NT2/D1 (cell line): ENCODE measurements around the gene KRTAP5-7.

Experiments
- DNase-seq: peaks from one replicate; pipeline ENCODE4 v3.0.0-alpha.2; 2011; ENCODE audit warnings: low read depth, low spot score
- H3K27me3 ChIP-seq: 2 replicates; pipeline ENCODE4 v1.6.0; 2011; ENCODE audit warnings: mild to moderate bottlenecking; ENCODE audit not compliant: insufficient read length, insufficient read depth
- H3K36me3 ChIP-seq: 2 replicates; pipeline ENCODE4 v1.6.1; 2011; ENCODE audit warnings: mild to moderate bottlenecking, low read length, mixed read lengths; ENCODE audit not compliant: insufficient read depth, insufficient read length
- H3K4me1 ChIP-seq: 2 replicates; pipeline ENCODE4 v1.5.1; 2011; ENCODE audit not compliant: insufficient read depth, insufficient read length
- H3K4me3 ChIP-seq: 2 replicates; pipeline ENCODE4 v1.5.1; 2011; ENCODE audit warnings: low read depth; ENCODE audit not compliant: insufficient read length
- H3K9ac ChIP-seq: 2 replicates; pipeline ENCODE4 v1.6.0; 2011; ENCODE audit warnings: low read depth; ENCODE audit not compliant: insufficient read length
- H3K9me3 ChIP-seq: 2 replicates; pipeline ENCODE4 v1.5.1; 2011; ENCODE audit warnings: mild to moderate bottlenecking, low read length; ENCODE audit not compliant: insufficient read depth
- SUZ12 ChIP-seq: IDR thresholded peaks from 2 replicates; pipeline ENCODE4 v1.6.1; 2011; ENCODE audit not compliant: insufficient read length, insufficient read depth; ENCODE audit errors: extremely low read depth
- YY1 ChIP-seq: IDR thresholded peaks from 2 replicates; pipeline ENCODE4 v1.6.1; 2011; ENCODE audit not compliant: insufficient read length, insufficient read depth
- ZNF274 ChIP-seq: IDR thresholded peaks from 2 replicates; pipeline ENCODE4 v1.6.1; 2011; ENCODE audit warnings: mild to moderate bottlenecking, low read depth, low read length

KRTAP5-7 gene

DNA sequence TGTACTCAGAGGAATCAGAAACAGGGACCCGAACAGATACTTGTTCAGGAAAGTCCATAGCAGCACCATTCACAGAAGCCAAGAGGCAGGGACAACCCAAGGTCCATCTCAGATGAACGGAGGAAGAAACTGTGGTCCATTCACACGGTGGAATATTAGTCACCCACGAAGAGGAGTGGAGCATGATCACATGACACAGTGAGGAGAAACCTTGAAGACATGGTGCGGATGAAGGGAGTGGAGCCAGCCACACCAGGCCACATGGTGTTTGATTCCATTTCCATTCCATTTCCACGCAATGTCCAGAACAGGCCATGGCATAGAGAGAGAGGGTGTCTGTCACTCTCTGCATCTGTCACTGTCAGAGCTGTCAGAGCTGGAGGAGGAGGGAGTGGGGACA is 43.4 kb upstream of the KRTAP5-7 start:
- no peak for TF ChIP-seq YY1
- no peak for TF ChIP-seq ZNF274
- no peak for TF ChIP-seq SUZ12
- H3K36me3 ChIP-seq: peaks cover 68% of the 10 kb centered on the region
- peaks cover 2% of the 10 kb centered on the region for H3K4me1 ChIP-seq
- no peak overlapping the region for H3K4me3 ChIP-seq
- H3K9ac ChIP-seq: no peak overlapping the region
- no peak for DNase-seq
- H3K27me3 ChIP-seq: no peaks in the 10 kb centered on the region
- no peaks in the 10 kb centered on the region for H3K9me3 ChIP-seq

DNA sequence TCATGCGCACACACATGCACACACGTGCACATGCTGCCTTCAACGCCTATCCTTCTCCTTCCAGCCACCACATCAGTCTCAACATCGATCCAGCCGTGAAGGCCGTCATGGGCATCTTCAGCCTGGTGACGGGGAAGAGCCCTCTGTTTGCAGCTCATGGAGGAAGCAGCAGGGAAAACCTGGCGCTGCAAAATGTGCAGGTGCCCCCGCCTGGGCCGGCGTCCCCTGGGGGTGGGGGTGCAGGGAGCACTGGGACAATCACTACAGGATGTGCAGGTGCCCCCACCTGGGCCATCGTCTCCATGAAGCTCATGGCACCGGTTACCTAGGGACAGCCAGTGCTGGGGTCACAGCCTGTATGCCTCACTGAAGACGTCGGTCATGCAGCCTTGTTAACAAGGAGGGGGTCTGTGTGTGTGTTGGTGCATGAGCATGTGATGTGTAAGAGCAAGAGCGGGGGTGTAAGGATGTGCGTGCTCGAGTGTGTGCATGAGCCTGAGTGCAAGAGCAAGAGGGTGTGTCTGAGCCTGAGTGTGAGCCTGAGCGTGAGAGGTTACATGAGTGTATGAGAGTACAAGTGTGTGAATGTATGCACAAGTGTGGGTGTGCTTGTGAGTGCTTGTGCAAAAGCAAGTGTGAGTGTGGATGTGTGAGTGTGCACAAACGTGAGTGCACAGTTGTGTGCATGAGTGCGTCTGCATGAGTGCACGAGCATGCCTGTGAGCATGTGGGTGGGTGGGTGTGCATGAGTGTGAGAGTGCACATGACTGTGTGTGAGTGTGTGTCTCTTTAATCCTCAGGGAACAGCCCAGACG is 42.6 kb upstream of the KRTAP5-7 start:
- Histone ChIP-seq H3K27me3 (no peaks in the 10 kb centered on the region), H3K4me1 (peaks cover 2% of the 10 kb centered on the region), H3K4me3 (no peak overlapping the region), H3K9ac (no peak overlapping the region), H3K36me3 (peaks cover 61% of the 10 kb centered on the region), H3K9me3 (no peaks in the 10 kb centered on the region)
- TF ChIP-seq ZNF274 (no peak), YY1 (no peak), SUZ12 (no peak)
- DNase-seq: no peak

DNA sequence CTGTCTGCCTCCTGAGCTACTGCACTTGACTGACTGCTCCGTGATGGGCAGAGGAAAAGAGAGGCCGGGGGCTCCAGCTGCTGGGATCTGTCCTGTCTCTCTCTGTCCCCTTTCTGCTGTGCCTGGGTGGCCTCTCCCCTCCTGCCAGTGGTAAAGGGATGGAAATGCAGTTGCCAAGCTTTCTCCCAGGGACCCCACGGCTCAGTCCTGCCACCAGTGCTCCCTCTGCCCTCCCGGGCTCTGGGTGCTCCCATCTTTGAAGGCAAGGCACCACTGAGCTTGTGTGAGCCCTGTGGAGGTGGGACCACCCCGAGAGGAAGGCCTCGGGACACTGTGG is 42.0 kb upstream of the KRTAP5-7 start:
- peaks cover 63% of the 10 kb centered on the region for H3K36me3 ChIP-seq
- H3K27me3 ChIP-seq: no peaks in the 10 kb centered on the region
- peaks cover 2% of the 10 kb centered on the region for H3K4me1 ChIP-seq
- H3K9me3 ChIP-seq: no peaks in the 10 kb centered on the region
- no peak for DNase-seq
- no peak overlapping the region for H3K9ac ChIP-seq
- H3K4me3 ChIP-seq: no peak overlapping the region
- no peak for TF ChIP-seq YY1
- no peak for TF ChIP-seq SUZ12
- TF ChIP-seq ZNF274: no peak

DNA sequence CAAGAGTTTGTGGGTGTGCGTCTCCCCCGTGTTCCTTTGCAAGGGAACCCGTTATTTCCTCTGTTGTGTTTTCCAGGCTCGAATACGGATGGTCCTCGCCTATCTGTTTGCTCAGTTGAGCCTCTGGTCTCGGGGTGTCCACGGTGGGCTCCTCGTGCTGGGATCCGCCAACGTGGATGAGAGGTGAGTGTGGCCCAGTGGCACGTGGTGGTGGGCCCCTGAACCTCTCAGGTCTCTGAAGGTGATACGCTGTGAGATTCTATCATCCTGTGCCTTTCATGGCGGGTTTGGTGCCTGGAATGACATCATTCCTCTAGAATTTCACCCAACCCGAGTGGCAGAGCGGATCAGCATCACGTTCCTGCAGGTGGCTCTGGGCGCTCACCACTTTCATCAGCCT is 41.6 kb upstream of the KRTAP5-7 start:
- Histone ChIP-seq H3K36me3 (peaks cover 65% of the 10 kb centered on the region), H3K4me3 (no peak overlapping the region), H3K4me1 (peaks cover 2% of the 10 kb centered on the region), H3K9me3 (no peaks in the 10 kb centered on the region), H3K9ac (no peak overlapping the region), H3K27me3 (no peaks in the 10 kb centered on the region)
- DNase-seq: no peak
- TF ChIP-seq YY1: no peak
- TF ChIP-seq SUZ12: no peak
- TF ChIP-seq ZNF274: no peak

DNA sequence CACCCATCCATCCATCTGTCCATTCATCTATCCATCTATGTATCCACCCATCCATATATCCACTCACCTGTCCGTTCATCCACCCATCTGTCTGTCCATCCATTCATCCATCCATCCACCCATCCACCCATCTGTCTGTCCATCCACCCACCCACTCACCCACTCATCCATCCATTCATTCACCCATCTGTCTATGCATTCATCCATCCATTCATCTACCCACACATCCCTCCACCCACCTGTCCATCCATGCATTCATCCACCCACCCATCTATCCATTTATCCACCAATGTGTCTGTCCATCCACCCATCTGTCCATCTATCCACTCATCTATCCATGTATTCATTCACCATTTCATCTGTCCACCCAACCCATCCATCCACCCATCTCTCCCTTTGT is 40.7 kb upstream of the KRTAP5-7 start:
- H3K36me3 ChIP-seq: peaks cover 66% of the 10 kb centered on the region
- no peaks in the 10 kb centered on the region for H3K9me3 ChIP-seq
- TF ChIP-seq SUZ12 (no peak), ZNF274 (no peak), YY1 (no peak)
- H3K27me3 ChIP-seq: no peaks in the 10 kb centered on the region
- no peak for DNase-seq
- H3K4me1 ChIP-seq: no peaks in the 10 kb centered on the region
- no peak overlapping the region for H3K9ac ChIP-seq
- H3K4me3 ChIP-seq: no peak overlapping the region

DNA sequence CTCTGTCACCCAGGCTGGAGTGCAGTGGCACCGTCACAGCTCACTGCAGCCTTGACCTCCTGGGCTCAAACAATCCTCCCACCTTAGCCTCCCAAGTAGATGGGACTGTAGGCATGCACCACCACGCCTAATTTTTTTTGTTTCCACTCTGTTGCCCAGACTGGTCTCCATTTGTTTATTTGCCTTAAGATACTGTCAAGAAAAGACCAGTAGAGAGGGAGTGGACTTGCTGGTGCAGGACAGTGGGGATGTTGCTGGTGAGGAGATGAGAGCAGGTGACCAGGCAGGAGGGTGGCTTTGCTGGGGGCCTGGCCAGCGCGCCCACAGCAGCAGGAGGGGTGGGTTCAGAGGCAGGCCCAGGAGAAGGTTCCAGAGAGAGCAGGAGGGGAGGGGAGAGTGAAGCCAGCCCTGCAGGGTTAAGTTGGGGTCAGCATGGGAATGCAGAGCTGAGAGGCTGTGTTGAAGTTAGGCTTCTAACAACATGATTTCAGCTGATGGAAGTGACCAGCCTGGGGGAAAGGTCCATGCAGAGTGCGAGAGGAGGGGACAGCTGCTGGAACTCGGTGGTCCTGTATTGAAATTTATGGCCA is 38.3 kb upstream of the KRTAP5-7 start:
- peaks cover 54% of the 10 kb centered on the region for H3K36me3 ChIP-seq
- no peak for TF ChIP-seq SUZ12
- no peak for TF ChIP-seq YY1
- TF ChIP-seq ZNF274: no peak
- DNase-seq: no peak
- H3K4me1 ChIP-seq: no peaks in the 10 kb centered on the region
- no peaks in the 10 kb centered on the region for H3K9me3 ChIP-seq
- no peak overlapping the region for H3K9ac ChIP-seq
- H3K4me3 ChIP-seq: no peak overlapping the region
- H3K27me3 ChIP-seq: no peaks in the 10 kb centered on the region

DNA sequence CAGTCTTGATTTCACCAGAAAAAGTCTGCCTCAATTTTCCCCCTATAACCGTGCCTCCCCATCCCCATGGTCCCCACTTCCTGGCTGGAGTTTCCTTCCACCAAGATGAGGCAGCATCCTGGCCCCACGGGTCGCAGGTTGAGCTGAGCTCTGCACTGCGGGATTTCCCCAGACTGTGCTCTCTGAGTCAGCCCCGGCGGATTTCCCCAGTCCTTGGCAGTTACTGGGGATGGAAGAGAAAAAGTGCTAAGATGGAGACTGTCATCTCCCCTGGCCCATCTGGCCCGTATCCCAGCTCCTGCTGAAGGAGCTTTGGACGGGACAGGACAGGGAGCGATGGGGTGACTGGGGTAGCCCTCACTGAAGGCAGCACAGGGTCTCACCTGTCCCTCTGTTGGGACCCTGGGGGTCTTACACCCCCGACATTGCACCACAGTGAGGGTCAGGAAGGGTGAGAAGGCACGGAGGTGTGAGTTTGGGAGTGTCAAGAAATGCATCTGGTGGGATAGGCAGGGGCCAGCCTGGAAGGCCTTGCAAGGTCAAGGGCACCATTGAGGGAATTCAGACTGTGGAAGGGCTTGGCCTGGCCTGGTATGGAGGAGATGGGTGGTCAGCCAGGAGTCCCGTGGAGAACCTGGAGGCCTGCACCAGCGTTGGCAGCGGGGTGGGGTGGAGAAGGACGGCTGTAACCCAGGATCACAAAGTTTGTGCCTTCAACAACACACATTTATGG is 37.6 kb upstream of the KRTAP5-7 start:
- no peaks in the 10 kb centered on the region for H3K4me1 ChIP-seq
- no peak for DNase-seq
- H3K36me3 ChIP-seq: peaks cover 49% of the 10 kb centered on the region
- H3K4me3 ChIP-seq: no peak overlapping the region
- TF ChIP-seq SUZ12 (no peak), ZNF274 (no peak), YY1 (no peak)
- H3K9me3 ChIP-seq: no peaks in the 10 kb centered on the region
- H3K27me3 ChIP-seq: no peaks in the 10 kb centered on the region
- no peak overlapping the region for H3K9ac ChIP-seq
